ENCODE results near the gene ZIM2.

Gene ZIM2

DNA sequence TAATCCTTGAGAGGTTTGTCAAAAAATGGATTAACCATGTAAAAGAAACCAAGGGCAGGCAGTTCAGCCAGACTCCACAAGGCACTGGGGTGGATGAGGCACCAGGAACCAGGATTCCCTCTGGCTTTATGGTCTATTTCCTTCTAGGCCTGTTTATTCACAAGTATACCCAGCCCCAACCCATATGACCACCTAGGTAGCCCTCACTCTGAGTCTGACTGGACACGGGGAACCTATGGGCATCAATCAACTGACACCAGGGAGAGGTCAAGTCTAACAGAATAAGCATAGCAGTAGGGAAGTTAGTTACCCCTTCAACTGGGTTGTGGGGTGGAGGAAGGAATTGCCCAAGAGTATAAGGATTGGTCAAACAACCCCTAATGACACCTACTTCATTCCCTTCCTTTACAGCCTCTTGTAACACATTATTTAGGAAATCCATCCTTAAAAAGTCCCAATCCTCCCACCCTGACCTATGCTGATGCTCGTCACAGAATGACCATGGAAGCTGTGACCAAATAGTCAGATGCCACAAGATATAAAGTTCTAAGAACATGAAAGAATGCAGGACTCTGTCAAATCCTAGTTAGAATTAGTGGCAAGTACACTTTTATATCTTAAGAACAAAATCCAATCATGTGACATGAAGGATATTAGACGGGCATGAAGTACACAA is 31.7 kb downstream of the ZIM2 start:
- DNase-seq (ENCODE audit: low read depth) = no peak

- no peak for DNase-seq (ENCODE audit: low read depth)
Observed at GRCh38 chr19:56806639-56807038, 33.9 kb downstream of the ZIM2 start.

- DNase-seq (ENCODE audit: low read depth) = no peak
Observed at GRCh38 chr19:56778351-56778750, 62.2 kb downstream of the ZIM2 start.

GRCh38 chr19:56769650-56770049 is 70.9 kb downstream of the ZIM2 start:
- no peak for DNase-seq (ENCODE audit: low read depth)

GRCh38 chr19:56765137-56765536 is 75.4 kb downstream of the ZIM2 start:
- no peak for DNase-seq (ENCODE audit: low read depth)

GRCh38 chr19:56764196-56764695 is 76.3 kb downstream of the ZIM2 start:
- DNase-seq (ENCODE audit: low read depth) = no peak

GRCh38 chr19:56760842-56761241 is 79.7 kb downstream of the ZIM2 start:
- DNase-seq (ENCODE audit: low read depth) = no peak

DNA sequence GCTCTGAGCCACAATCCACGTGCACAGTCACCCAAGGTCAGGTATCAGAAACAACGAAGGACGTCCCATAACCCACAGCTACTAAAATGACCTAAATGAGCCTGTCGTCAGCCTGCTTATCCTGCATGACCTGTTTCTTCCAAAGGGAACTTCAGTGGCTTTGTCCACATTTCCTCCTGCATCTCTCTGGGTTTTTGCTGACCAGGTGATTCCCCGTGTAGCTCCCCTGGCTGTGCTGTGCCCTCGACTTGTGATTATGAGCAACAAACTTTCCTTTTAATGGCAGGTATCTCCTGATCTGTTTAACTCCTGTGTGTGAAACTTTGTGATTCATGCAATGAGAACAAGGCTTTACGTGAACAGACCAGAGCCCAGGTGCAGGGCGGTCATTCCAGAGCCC is 81.0 kb downstream of the ZIM2 start:
- DNase-seq (ENCODE audit: low read depth) = no peak

- DNase-seq (ENCODE audit: low read depth) = no peak
Observed at GRCh38 chr19:56751078-56751489, 89.4 kb downstream of the ZIM2 start.

DNA sequence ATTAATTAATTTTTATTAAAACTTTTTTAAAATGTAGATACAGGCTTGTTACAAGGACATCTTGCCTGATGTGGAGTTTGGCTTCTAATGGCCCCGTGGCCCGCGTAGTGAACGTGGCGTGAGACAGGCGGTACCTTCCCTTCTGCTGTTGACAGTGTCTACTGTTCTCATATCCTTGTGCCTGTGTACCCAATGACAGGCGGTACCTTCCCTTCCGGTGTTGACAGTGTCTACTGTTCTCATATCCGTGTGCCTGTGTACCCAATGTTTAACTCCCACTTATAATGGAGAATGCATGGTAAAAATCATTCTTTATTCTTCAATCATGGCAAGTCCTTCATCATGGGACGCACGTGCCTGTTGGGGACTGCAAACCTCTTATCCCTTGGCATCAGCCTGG is 89.9 kb downstream of the ZIM2 start:
- DNase-seq (ENCODE audit: low read depth) = no peak

GRCh38 chr19:56748378-56748777 is 92.1 kb downstream of the ZIM2 start:
- peak; percentile 1 for DNase-seq (ENCODE audit: low read depth)

DNA sequence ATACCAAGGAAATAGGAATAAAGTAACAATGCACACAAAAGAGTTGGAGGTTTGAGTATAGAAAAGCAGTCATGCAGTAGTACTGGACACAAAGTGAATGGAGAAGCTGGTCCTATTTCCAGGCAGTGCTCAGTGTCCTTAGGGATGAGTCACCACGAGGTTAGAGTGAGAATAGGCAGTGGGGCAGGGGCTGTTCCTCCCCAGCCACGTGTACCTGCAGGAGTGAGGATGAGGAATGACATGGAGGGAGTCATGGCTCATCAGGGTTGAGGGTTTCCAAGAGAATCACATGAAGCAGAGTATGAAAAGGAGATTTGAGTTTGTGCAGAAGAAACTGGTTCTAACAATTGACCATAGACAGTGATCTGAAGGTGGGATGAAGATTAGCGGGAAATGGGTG is 94.2 kb downstream of the ZIM2 start:
- DNase-seq (ENCODE audit: low read depth) = no peak

DNA sequence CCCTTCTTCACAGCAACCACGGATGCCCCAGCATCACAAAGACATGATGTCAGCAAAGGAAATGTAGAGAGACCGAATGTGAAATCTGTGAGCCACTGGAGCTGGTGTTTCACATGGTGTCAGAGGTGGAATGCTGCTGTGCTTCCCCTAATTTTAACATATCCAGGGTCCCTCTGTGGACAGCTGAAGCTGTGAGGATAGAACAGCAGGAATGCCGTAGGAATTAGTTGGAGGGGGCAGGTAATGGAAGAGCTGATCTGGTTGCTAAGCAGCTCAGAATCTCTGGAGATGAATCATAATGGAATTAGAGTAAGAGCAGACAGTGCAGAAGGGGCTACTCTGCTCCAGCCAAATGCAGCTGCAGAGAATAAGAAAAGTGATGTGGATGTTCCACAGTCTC is 100.0 kb downstream of the ZIM2 start:
- DNase-seq (ENCODE audit: low read depth) = no peak

DNA sequence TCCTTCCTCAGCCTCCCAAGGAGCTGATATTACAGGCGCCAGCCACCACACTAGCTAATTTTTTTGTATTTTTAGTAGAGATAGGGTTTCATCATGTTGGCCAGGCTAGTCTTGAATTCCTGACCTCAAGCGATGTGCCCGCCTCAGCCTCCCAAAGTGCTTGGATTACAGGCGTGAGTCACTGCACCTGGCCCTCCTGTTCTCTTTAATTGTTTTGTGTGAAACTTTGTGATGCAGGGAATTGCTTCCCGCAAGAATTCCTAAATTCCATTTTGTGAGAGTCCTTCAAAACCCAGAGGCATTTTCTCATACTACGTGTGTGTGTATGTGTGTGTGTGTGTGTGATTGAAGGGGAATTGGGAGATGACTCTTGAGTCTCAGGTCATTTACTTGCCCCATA is 104.0 kb downstream of the ZIM2 start:
- DNase-seq (ENCODE audit: low read depth) = no peak

- no peak for DNase-seq (ENCODE audit: low read depth)
Observed at GRCh38 chr19:56732976-56733375, 107.5 kb downstream of the ZIM2 start.

- no peak for DNase-seq (ENCODE audit: low read depth)
Observed at GRCh38 chr19:56727677-56728076, 112.8 kb downstream of the ZIM2 start.

DNA sequence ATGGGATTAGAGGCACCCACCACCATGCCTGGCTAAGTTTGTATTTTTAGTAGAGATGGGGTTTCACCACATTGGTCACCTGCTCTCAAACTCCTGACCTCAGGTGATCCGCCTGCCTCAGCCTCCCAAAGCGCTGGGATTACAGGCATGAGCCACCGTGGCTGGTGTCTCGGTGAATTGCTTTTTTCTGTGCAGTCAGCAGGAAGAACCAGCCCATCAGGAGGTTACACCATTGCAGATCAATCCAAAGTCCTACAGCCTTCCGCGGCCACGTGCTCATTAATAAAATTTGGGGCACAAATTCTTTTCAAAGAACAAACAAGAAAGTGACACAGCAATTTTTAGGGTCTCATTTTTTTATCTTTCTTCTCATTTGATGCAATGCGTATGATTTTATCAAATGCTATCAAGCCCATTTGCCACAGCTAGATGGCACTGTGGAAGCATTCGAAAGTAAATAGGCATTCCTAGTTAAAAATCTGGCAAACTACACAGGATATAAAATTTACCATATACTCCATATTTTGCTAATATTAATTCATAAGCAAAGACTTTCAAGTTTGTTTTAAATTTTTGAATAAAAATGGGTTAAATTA is 114.6 kb downstream of the ZIM2 start:
- no peak for DNase-seq (ENCODE audit: low read depth)

Measured in amniotic epithelial cell (primary cell).